Cardiac fibroblast (primary cell): Measurements from ENCODE around the gene CDX2.

ENCODE experiments used
- DNase-seq, 2 donors: peaks; one replicate each; pipeline versions ENCODE4 v3.0.0 to v3.0.0-alpha.2; 2010; ENCODE audit warnings: low read depth in 2 of 2
- H3K4me3 ChIP-seq, 2 donors: replicated peaks in 1 of 2; 1 replicate in 1 of 2; 2 replicates in 1 of 2; pipeline ENCODE4 v1.5.1; 2011; ENCODE audit warnings: low read depth in 2 of 2, low read length in 2 of 2, mild to moderate bottlenecking in 2 of 2, moderate library complexity in 1 of 2
- CTCF ChIP-seq: IDR thresholded peaks from one replicate; pipeline ENCODE4 v1.5.1; 2011; ENCODE audit warnings: low read depth, mild to moderate bottlenecking, low read length, inconsistent platforms

CDX2 gene

GRCh38 chr13:27952876-27953675 lies 16.0 kb downstream of the CDX2 start:
- peak overlapping the region in 1 of 2 donors; percentile 14 for H3K4me3 ChIP-seq
- no peak for DNase-seq
- TF ChIP-seq CTCF: no peak

GRCh38 chr13:27942972-27943371 lies 26.1 kb downstream of the CDX2 start:
- no peak for DNase-seq
- H3K4me3 ChIP-seq: no peak overlapping the region
- no peak for TF ChIP-seq CTCF

- TF ChIP-seq CTCF: no peak
- no peak for DNase-seq
- no peak overlapping the region for H3K4me3 ChIP-seq
Observed at GRCh38 chr13:27933580-27934328, 35.4 kb downstream of the CDX2 start.

- TF ChIP-seq CTCF: no peak
- DNase-seq: no peak
- no peak overlapping the region for H3K4me3 ChIP-seq
Observed at GRCh38 chr13:27933118-27933517, 36.0 kb downstream of the CDX2 start.

GRCh38 chr13:27929868-27930267 lies 39.2 kb downstream of the CDX2 start:
- no peak overlapping the region for H3K4me3 ChIP-seq
- no peak for TF ChIP-seq CTCF
- no peak for DNase-seq

GRCh38 chr13:27928805-27929753 lies 40.0 kb downstream of the CDX2 start:
- TF ChIP-seq CTCF: no peak
- DNase-seq: no peak
- no peak overlapping the region for H3K4me3 ChIP-seq
